ENCODE results near the gene ID1.

ID1 gene

GRCh38 chr20:31565699-31566318 is 39.3 kb upstream of the ID1 start:
- no peak for TF ChIP-seq CTCF (conservative IDR thresholded peaks at IDR 0.05; ENCODE audit: control insufficient read depth, insufficient read depth, low read depth, low read length)
- no peak overlapping the region for H3K4me3 ChIP-seq (ENCODE audit: control insufficient read depth, low read depth, low read length)
- no peak for DNase-seq (ENCODE audit: low read depth)

- no peak overlapping the region for H3K4me3 ChIP-seq (ENCODE audit: control insufficient read depth, low read depth, low read length)
- TF ChIP-seq CTCF (conservative IDR thresholded peaks at IDR 0.05; ENCODE audit: control insufficient read depth, insufficient read depth, low read depth, low read length): no peak
- DNase-seq (ENCODE audit: low read depth): no peak
Observed at GRCh38 chr20:31566319-31566657, 38.8 kb upstream of the ID1 start.

GRCh38 chr20:31566658-31567379 is 38.3 kb upstream of the ID1 start:
- no peak for DNase-seq (ENCODE audit: low read depth)
- no peak overlapping the region for H3K4me3 ChIP-seq (ENCODE audit: control insufficient read depth, low read depth, low read length)
- no peak for TF ChIP-seq CTCF (conservative IDR thresholded peaks at IDR 0.05; ENCODE audit: control insufficient read depth, insufficient read depth, low read depth, low read length)

- TF ChIP-seq CTCF (conservative IDR thresholded peaks at IDR 0.05; ENCODE audit: control insufficient read depth, insufficient read depth, low read depth, low read length): no peak
- no peak for DNase-seq (ENCODE audit: low read depth)
- H3K4me3 ChIP-seq (ENCODE audit: control insufficient read depth, low read depth, low read length): no peak overlapping the region
Observed at GRCh38 chr20:31567380-31567720, 37.7 kb upstream of the ID1 start.

GRCh38 chr20:31568041-31568731 is 36.9 kb upstream of the ID1 start:
- H3K4me3 ChIP-seq (ENCODE audit: control insufficient read depth, low read depth, low read length): no peak overlapping the region
- no peak for TF ChIP-seq CTCF (conservative IDR thresholded peaks at IDR 0.05; ENCODE audit: control insufficient read depth, insufficient read depth, low read depth, low read length)
- no peak for DNase-seq (ENCODE audit: low read depth)

- no peak overlapping the region for H3K4me3 ChIP-seq (ENCODE audit: control insufficient read depth, low read depth, low read length)
- no peak for DNase-seq (ENCODE audit: low read depth)
- no peak for TF ChIP-seq CTCF (conservative IDR thresholded peaks at IDR 0.05; ENCODE audit: control insufficient read depth, insufficient read depth, low read depth, low read length)
Observed at GRCh38 chr20:31568773-31569162, 36.3 kb upstream of the ID1 start.
